ENCODE results near the gene MLIP.

MLIP gene

GRCh38 chr6:54274383-54274782 is 163.1 kb downstream of the MLIP start:
- H3K36me3 ChIP-seq (replicated peaks), result no peaks in the 10 kb centered on the region
- H3K4me3 ChIP-seq (ENCODE audit: low read depth, low read length), result no peak overlapping the region
- H3K27me3 ChIP-seq (replicated peaks), result no peaks in the 10 kb centered on the region
- no peak overlapping the region for H3K27ac ChIP-seq
- in situ Hi-C loops (cut with HindIII; ENCODE audit: low pct_ligation_motif_present, low sequenced_read_pairs), result no loop called here
- no peak for DNase-seq
- TF ChIP-seq CTCF (IDR thresholded peaks at IDR 0.05; ENCODE audit: low read depth, low read length, missing control alignments), result no peak

GRCh38 chr6:54282186-54282585 is 170.9 kb downstream of the MLIP start:
- TF ChIP-seq CTCF (IDR thresholded peaks at IDR 0.05; ENCODE audit: low read depth, low read length, missing control alignments), result no peak
- H3K27ac ChIP-seq, result peak overlapping the region; percentile 11
- no peaks in the 10 kb centered on the region for H3K27me3 ChIP-seq (replicated peaks)
- peak; percentile 30 for DNase-seq
- H3K36me3 ChIP-seq (replicated peaks), result no peaks in the 10 kb centered on the region
- no peak overlapping the region for H3K4me3 ChIP-seq (ENCODE audit: low read depth, low read length)
- in situ Hi-C loops (cut with HindIII; ENCODE audit: low pct_ligation_motif_present, low sequenced_read_pairs), result no loop called here

- TF ChIP-seq CTCF (IDR thresholded peaks at IDR 0.05; ENCODE audit: low read depth, low read length, missing control alignments), result no peak
- H3K4me3 ChIP-seq (ENCODE audit: low read depth, low read length), result no peak overlapping the region
- in situ Hi-C loops (cut with HindIII; ENCODE audit: low pct_ligation_motif_present, low sequenced_read_pairs), result no loop called here
- peak overlapping the region; percentile 4 for H3K27ac ChIP-seq
- peak; percentile 43 for DNase-seq
- no peaks in the 10 kb centered on the region for H3K27me3 ChIP-seq (replicated peaks)
- no peaks in the 10 kb centered on the region for H3K36me3 ChIP-seq (replicated peaks)
Measured at GRCh38 chr6:54284161-54284860, 173.1 kb downstream of the MLIP start.

GRCh38 chr6:54285595-54285994 is 174.4 kb downstream of the MLIP start:
- no peak overlapping the region for H3K27ac ChIP-seq
- no peak overlapping the region for H3K4me3 ChIP-seq (ENCODE audit: low read depth, low read length)
- no peak for DNase-seq
- no peaks in the 10 kb centered on the region for H3K27me3 ChIP-seq (replicated peaks)
- H3K36me3 ChIP-seq (replicated peaks), result no peaks in the 10 kb centered on the region
- no peak for TF ChIP-seq CTCF (IDR thresholded peaks at IDR 0.05; ENCODE audit: low read depth, low read length, missing control alignments)
- in situ Hi-C loops (cut with HindIII; ENCODE audit: low pct_ligation_motif_present, low sequenced_read_pairs), result no loop called here

- in situ Hi-C loops (cut with HindIII; ENCODE audit: low pct_ligation_motif_present, low sequenced_read_pairs), result no loop called here
- Histone ChIP-seq H3K36me3 (replicated peaks) (no peaks in the 10 kb centered on the region), H3K27ac (no peak overlapping the region), H3K27me3 (replicated peaks) (no peaks in the 10 kb centered on the region), H3K4me3 (ENCODE audit: low read depth, low read length) (no peak overlapping the region)
- DNase-seq, result no peak
- TF ChIP-seq CTCF (IDR thresholded peaks at IDR 0.05; ENCODE audit: low read depth, low read length, missing control alignments), result no peak
Measured at GRCh38 chr6:54286141-54286540, 174.9 kb downstream of the MLIP start.

GRCh38 chr6:54288474-54288873 is 177.2 kb downstream of the MLIP start:
- TF ChIP-seq CTCF (IDR thresholded peaks at IDR 0.05; ENCODE audit: low read depth, low read length, missing control alignments), result no peak
- no peak overlapping the region for H3K27ac ChIP-seq
- in situ Hi-C loops (cut with HindIII; ENCODE audit: low pct_ligation_motif_present, low sequenced_read_pairs), result no loop called here

More at GRCh38 chr6:54288474-54288873, 177.2 kb downstream of the MLIP start:
- peak; percentile 31 for DNase-seq
- H3K27me3 ChIP-seq (replicated peaks), result no peaks in the 10 kb centered on the region
- no peak overlapping the region for H3K4me3 ChIP-seq (ENCODE audit: low read depth, low read length)
- H3K36me3 ChIP-seq (replicated peaks), result no peaks in the 10 kb centered on the region
